GM21717 (cell line): ENCODE data around the gene TAGLN.

Experiments
- ATAC-seq: cut with Tn5 transposase; IDR thresholded peaks from one replicate; pipeline ENCODE4 v1.9.1; 2021; ENCODE audit warnings: mild to moderate bottlenecking, moderate library complexity; ENCODE audit not compliant: unreplicated experiment

TAGLN gene

DNA sequence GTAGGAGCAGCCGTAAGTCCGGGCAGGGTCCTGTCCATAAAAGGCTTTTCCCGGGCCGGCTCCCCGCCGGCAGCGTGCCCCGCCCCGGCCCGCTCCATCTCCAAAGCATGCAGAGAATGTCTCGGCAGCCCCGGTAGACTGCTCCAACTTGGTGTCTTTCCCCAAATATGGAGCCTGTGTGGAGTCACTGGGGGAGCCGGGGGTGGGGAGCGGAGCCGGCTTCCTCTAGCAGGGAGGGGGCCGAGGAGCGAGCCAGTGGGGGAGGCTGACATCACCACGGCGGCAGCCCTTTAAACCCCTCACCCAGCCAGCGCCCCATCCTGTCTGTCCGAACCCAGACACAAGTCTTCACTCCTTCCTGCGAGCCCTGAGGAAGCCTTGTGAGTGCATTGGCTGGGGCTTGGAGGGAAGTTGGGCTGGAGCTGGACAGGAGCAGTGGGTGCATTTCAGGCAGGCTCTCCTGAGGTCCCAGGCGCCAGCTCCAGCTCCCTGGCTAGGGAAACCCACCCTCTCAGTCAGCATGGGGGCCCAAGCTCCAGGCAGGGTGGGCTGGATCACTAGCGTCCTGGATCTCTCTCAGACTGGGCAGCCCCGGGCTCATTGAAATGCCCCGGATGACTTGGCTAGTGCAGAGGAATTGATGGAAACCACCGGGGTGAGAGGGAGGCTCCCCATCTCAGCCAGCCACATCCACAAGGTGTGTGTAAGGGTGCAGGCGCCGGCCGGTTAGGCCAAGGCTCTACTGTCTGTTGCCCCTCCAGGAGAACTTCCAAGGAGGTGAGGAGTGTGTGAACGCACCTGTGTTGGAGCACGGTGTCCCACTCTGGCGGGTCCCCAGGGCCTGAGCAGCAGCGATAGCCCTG, at the start of gene TAGLN:
TAGLN (plus strand) TSS at position 318 of the 863 bp plus-strand sequence. CDS start 3,644 bp downstream, outside the sequence.
- no peak for ATAC-seq

DNA sequence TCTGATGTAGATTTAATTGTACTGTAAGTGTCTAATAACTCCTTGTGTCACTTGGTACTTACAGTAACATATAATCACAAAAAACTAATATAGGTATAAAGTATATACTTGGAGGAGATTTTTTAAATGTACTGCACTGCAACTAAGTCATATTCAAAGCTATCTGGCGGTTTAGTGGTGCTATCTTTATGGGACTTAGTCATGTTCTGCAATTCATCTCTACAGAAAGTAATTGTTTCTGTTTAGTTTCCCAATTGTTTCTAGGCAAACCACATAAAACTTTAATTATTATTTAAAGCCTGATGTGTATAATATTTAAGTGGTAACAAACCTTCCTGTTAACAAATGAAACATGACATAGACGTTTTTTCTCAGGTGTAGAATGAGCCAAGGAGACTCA, 47.1 kb upstream of the TAGLN start:
- ATAC-seq: no peak

DNA sequence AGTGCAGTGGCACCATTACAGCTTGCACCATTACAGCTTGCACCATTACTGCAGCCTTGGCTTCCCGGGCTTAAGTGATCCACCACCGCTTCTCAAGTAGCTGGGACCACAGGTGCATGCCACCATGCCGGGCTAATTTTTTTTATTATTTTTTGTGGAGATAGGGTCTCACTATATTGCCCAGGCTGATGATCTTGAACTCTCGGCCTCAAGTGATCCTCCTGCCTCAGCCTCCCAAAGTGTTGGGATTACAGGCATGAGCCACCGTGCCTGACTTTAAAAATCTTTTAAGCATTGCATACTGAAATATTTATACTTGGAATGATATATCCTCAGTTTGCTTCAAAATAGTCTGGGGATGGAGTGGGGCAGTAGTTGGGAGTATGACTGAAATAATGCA, 44.7 kb upstream of the TAGLN start:
- ATAC-seq: no peak

DNA sequence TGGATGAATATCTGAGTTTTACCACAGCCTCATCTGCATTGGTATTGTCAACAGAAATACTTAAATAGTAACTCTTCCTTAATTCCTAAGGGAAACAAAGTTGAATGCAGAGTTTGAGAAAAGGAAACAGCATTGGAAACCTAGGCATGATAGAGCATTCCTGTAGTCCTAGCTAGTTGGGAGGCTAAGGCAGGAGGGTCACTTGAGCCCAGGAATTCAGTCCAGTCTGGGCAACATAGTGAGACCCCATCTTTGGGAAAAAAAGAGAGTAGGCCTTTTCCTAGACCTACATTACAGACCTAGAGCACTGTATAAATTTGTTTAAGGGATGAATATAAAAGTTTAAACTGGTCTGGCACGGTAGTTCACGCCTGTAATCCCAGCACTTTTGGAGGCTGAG, 41.7 kb upstream of the TAGLN start:
- no peak for ATAC-seq

DNA sequence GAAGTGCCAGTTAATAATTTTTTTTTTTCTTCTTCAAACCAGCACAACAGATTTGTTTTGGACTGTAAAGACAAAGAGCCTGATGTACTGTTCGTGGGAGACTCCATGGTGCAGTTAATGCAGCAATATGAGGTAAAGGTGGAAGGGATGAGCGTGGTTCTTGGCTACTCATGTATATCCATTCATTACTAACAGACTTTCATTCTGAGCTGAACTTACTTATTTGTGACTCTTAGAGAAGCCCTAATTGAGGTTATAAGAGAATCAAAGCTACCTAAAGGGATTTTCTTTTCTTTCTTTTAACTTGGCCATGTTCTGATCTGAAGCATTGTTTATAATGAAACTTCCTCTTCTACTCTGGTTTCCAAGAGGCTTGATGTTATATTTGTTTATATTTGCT, 39.3 kb upstream of the TAGLN start:
- ATAC-seq: no peak

DNA sequence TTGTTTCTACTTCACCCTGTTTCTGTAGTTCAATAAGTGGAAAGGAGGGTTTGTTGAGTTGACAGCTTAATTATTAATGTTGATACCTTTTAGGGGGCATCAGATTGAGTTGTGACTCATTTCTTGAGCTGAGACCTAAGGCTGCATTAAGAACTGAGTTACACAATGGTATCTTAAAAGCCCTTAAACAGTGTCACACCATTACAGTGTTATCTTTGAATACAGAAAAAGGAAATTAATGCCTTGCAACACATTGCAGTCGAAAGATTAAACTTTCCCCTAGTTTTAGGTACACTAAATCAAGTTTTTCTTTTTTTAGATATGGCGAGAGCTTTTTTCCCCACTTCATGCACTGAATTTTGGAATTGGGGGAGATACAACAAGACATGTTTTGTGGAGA, 38.3 kb upstream of the TAGLN start:
- ATAC-seq: no peak

DNA sequence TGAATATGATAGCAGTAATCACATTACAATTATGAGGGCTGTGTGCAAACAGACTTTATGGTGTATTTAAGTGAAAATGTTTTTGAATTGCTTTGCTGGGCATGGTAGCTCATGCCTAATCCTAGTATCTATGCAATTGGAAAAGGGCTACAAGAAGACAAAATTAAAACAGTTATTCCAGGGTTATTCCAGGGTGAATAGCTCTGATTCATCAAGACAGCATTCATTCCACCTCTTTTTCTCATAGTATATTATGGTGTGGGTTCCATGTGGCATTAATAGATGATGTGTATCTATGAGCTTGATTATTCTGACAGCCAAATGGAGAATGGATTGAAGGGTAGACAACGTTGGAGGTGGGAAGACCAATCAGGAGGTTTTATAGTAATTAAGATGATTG, 32.7 kb upstream of the TAGLN start:
- no peak for ATAC-seq

DNA sequence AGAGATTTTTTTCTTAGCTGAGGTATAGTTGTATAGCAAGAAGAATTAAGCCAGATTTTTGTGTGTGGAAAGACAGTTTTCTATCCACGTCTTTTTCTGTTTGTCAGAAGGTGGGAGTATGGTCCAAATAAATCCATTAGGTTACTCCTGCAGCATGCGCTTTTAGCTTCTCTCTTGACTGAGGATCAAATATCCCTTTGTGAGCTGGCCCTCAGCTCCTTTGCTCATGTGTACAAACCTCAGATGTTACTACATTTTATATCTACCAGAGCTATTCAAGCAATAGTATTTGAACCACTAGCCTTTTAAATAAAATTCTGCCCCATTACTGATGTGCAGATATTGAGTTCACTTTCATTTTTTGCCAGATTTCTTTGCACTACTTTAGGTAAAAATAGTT, 29.4 kb upstream of the TAGLN start:
- ATAC-seq: no peak

DNA sequence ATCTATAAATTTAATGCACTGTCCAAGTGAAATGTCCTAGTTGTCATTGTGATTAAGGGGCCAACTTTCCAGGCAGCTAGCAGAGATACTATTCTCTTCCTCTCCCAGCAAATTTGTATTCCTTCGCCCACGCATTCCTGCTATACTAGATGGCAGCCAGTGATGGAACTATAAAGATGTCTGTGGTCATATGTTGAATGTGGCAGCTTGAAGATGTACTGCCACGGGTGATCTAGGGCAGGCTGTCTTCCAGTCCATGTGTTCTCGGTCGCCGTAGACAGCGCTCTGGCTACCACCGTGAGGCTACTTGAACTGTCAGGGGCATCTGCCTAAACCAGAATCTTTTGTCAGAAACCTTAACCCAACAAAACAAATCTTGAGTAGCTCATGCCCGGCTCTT, 29.0 kb upstream of the TAGLN start:
- no peak for ATAC-seq

DNA sequence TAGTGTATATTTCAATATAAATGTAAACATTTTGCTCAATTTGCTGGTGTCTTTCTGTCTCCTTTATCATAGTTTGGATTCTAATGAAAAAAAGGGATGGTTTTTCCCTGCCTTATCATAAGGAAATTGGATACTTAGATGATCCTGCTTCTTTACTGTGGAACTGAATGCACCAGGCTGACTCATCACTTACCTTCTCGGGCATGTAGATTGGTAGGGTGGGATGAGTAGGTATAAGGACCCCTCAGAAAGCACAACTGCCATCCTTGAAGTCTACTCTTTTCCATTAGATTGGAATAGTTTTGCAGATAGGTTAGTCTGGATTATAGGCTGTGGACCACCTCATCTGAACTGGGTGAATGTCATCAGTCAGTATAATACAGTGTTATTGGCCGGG, 28.2 kb upstream of the TAGLN start:
- no peak for ATAC-seq

DNA sequence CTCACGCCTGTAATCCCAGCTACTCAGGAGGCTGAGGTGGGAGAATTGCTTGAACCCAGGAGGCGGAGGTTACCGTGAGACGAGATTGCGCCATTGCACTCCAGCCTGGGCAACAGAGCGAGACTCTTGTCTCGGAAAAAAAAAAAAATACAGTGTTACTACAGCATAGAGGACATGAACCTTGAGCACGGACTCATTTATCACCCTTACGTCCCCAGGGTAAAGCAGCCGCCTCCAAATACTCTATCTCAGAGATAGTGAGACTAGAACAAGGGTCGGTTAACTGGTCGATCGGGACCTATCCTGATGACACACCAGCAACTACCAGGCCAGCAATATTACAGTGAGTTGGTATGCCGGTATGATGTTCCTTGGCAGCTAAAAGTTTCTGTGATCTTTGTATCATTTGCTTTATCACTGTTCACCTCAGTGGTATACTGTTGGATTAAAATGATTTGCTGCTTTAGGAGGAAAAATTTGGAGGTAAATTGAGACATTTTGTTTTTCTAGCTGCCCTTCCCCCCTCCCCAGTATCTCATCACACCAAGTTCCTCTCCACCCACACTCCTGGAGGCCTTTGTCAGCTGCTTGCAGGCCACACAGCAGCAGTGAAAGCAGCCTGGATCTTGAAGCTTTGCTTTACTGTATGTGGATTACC, 27.6 kb upstream of the TAGLN start:
- ATAC-seq: no peak

DNA sequence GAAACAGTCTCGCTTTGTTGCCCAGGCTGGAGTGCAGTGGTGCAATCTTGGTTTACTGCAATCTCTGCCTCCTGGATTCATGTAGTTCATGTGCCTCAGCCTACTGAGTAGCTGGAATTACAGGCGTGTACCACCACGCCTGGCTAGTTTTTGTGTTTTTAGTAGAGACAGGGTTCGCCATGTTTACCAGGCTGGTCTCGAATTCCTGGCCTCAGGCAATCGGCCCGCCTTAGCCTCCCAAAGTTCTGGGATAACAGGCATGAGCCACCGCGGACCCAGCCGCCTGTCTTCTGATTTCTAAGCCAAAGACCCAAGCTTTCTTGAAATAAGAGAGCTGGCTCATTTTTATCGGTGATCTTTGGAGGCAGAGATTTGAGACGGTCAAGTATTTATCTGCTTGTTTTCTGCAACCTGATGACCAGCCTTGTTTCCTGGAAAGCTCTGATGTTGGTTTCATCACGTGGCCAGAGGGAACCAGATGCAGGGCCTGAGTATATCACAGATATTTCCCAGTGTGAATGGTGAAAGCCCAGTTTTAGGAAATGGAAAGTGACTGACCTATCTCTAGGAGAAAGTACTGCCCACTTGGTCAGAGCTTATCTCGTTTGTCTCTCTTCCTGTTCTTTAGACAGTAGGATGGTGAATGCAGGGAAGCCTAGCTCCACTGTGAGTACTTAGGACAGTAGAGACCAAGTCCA, 26.3 kb upstream of the TAGLN start:
- ATAC-seq: no peak

DNA sequence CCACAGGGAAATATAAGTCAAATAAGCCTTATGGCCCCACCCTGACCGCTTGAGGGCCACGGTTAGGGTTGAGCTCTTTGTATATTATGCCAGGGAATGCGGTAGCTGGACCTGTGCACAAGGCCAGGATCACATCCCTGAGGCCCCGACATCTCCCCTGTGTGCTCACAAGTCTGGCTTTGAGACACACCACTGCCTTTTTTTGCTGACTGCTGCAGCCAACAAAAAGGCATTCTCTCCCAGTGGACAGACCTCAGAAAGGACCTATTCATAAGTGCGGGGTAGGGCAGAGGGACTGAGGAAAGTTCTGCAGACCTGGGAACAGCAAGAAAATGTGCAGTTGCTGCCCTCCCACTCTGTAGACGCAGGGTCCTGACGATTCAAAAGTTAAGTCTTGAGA, 24.1 kb upstream of the TAGLN start:
- no peak for ATAC-seq

DNA sequence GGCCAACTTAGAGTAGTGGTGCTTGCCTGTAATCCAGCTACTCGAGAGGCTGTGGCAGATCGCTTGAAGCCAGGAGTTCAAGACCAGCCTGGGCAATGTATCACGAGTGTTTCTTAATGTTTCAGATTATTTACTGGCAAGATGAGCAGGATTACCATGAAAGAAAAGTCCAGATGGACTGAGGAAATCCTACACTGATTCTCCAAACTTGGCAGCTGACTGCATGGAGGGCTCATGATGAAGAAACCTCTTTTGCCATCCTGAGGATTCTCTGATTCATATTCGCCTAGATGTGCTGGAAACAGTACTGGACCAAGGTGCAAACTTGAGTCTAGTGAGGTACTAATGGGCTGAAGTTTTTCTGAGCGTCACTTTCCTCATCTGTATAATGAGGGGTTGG, 23.4 kb upstream of the TAGLN start:
- ATAC-seq: no peak

DNA sequence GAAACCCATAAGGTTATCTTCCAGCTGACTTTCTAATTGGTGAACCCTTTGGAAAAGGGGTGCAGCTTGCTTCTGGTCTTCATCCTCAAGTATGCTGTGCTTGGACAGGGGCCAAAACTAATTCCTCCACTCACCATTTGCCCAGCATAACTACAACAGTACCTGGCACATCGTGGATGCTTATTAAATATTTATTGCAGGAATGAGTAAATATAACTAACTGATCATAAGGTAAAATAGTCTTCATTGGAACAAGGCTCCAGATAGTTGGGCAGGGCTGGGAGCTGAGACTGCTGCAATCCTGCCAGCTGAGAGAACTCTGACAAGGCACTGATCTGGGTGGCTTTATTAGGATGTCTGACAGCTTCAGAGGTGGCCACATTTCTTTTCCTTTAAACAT, 23.0 kb upstream of the TAGLN start:
- no peak for ATAC-seq

DNA sequence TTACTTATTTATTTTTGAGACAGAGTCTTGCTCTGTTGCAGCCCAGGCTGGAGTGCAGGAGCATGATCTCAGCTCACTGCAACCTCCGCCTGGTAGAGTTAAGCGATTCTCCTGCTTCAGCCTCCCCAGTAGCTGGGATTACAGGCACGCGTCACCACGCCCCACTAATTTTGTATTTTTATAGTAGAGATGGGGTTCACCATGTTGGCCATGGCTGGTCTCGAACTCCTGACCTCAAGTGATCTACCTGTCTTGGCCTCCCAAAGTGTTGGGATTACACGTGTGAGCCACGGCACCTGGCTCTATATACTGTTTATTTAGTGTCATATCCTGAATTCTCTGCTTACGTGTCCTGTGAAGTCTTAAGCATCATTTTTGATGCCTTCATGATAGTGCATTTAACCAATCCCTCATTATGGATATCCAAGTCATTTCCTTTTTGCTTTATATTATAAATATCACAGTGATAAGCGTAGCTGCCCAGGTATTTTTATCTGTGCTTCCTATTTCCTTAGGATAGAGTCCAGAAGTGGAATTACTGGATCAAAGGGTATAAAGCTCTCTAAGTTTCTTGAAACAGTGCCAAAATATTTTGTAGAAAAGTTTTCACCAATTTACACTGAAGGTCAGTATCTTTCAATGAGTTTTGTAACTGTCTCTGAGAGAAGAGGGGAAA, 21.5 kb upstream of the TAGLN start:
- ATAC-seq: no peak

DNA sequence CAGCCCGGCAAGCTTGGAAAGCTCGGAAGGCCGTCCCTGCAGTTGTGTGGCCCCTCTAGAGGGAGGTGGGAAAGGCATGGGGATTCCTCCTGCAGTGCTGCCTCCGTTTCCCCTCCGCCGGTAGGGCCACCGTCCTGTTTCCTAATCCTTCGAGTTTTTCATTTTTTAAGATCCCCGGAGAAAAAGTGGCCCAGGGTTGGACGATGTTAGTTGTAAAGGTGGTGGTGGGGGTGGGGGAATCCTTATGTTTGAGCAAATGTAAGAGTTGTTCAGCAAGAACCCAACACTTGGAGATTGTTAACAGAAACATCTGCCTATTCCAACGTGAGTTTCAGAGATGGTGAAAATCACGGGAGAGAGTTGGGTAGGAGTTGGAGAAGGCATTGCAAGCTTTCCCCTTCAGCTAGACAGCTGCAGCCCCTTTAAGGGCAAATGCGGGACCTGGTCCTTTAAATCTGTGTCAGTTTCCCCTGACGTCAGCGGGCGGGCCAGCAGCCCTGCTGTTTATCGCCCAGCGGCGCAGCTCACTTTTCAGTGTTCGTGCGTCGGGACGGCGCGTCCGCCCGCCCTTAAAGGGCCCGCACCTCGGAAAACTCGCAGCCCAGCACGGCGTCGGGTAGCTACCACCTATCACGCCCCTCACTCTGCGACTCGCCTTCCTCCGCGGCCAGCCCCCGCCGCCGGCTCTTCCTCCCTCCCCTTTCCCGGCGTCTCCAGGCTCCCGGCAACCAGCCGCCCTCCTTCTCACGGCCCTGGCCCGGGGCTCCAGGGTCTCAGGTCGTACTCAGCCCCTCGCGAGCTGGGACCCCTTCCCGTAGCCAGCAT, 20.7 kb upstream of the TAGLN start, which contains the start of gene SIDT2:
SIDT2 (plus strand) TSS at position 534 of the 825 bp plus-strand sequence. CDS start 521 bp downstream, outside the sequence.
- peak; percentile 89 for ATAC-seq

DNA sequence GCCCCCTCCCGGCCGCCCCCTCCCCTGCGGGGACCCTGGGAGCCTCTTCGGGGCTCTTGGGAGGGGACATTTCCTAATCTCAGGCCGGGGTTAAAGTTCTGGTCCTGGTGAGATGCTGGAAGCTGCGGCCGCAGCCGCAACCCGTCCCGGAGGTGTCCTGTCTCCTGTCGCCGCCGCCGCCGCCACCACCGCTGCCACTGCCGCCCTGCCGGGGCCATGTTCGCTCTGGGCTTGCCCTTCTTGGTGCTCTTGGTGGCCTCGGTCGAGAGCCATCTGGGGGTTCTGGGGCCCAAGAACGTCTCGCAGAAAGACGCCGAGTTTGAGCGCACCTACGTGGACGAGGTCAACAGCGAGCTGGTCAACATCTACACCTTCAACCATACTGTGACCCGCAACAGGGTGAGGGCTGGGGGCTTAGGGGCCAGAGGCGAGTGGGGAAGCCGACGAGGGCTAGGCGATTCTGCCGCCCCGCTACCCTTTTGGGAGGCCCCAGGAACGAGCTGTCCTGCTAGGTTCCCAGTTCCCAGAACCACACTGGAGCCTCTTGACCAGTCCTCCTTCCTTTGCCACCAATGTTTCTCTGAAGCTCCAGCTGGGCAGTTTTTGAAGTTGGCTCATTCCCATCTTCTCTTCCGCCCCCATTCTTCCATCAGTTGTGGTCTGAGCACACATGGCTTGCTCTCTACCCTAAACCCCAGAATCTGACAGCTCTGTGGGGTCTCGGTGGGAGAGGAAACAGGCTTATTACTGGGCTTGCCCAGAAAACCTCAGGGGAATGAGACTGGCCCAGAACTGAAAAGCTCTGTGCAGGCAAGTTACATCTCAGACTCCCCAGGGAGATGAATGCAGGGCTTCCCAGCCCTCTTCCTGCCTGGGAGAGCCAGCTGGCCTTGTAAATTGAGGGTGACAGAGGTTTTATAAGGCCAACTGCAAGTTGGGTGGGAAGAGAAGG, 19.8 kb upstream of the TAGLN start:
- peak; percentile 37 for ATAC-seq

DNA sequence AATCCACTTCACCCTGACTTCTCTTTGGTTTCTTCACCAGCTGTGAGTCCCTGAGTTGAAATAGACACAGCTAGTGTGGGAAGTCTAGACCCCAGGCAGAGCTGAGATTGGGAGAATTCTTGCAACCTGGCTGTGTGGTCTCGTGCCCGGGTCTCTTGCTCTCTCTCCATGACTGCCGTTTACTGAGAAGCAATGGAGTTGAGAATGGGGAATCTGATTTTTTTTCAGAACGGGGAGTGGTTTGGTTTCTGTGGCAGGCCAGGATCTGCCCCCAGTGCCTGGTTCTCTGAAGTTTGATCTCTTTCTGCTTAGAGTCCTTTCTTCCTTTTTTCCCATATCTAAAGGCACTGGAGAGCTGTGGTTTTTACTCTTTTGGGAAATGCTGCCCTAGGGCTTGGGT, 19.1 kb upstream of the TAGLN start:
- no peak for ATAC-seq
